H9 (cell line): ENCODE results near the gene GYG2. TPM values are rescaled to one million over a fixed set of nuclear protein-coding genes. Genes with fewer than 3 reads are reported as not detected.

ENCODE experiments used
- DNase-seq: peaks from one replicate; pipeline ENCODE4 v3.0.0-alpha.2; 2017
- H2AFZ ChIP-seq: one replicate; pipeline ENCODE4 v1.6.1; 2013; ENCODE audit warnings: mild to moderate bottlenecking, low read length, control low read depth, moderate library complexity
- H2AK5ac ChIP-seq: 2 replicates; pipeline ENCODE4 v1.6.1; 2013; ENCODE audit warnings: low read length, control low read depth, mixed read lengths; ENCODE audit not compliant: insufficient read length
- H2BK120ac ChIP-seq: one replicate; pipeline ENCODE4 v1.6.1; 2013; ENCODE audit warnings: low read depth, mild to moderate bottlenecking, low read length, control low read depth, inconsistent platforms; ENCODE audit not compliant: poor library complexity, severe bottlenecking
- H2BK12ac ChIP-seq: 2 replicates; pipeline ENCODE4 v1.6.1; 2013; ENCODE audit warnings: low read length, control low read depth, mixed read lengths, low read depth; ENCODE audit not compliant: insufficient read length
- H2BK15ac ChIP-seq: 2 replicates; pipeline ENCODE4 v1.6.1; 2013; ENCODE audit warnings: low read depth, low read length, control low read depth
- H2BK20ac ChIP-seq: one replicate; pipeline ENCODE4 v1.6.1; 2013; ENCODE audit warnings: low read depth, mild to moderate bottlenecking, low read length, control low read depth, inconsistent platforms; ENCODE audit not compliant: poor library complexity, severe bottlenecking
- H2BK5ac ChIP-seq: 2 replicates; pipeline ENCODE4 v1.6.1; 2013; ENCODE audit warnings: low read length, control low read depth, mixed read lengths; ENCODE audit not compliant: insufficient read length
- H3K14ac ChIP-seq: 2 replicates; pipeline ENCODE4 v1.6.1; 2013; ENCODE audit warnings: low read length, control low read depth; ENCODE audit not compliant: insufficient read depth
- H3K18ac ChIP-seq: 2 replicates; pipeline ENCODE4 v1.6.1; 2013; ENCODE audit warnings: low read depth, mild to moderate bottlenecking, mixed read lengths, low read length, control low read depth; ENCODE audit not compliant: insufficient read length
- H3K23ac ChIP-seq: 2 replicates; pipeline ENCODE4 v1.6.1; 2013; ENCODE audit warnings: low read length, control low read depth, mixed read lengths, low read depth; ENCODE audit not compliant: insufficient read length
- H3K23me2 ChIP-seq: 2 replicates; pipeline ENCODE4 v1.6.1; 2013; ENCODE audit warnings: low read depth, mild to moderate bottlenecking, mixed read lengths, low read length, control low read depth; ENCODE audit not compliant: insufficient read length, poor library complexity, severe bottlenecking
- H3K27ac ChIP-seq: 2 replicates; pipeline ENCODE4 v1.5.1; 2013; ENCODE audit warnings: low read length, control low read depth, mixed read lengths, low read depth; ENCODE audit not compliant: insufficient read length
- H3K27me3 ChIP-seq: 2 replicates; pipeline ENCODE4 v1.6.1; 2013; ENCODE audit warnings: low read length, control low read depth, inconsistent platforms; ENCODE audit not compliant: insufficient read depth
- H3K4ac ChIP-seq: 2 replicates; pipeline ENCODE4 v1.6.1; 2013; ENCODE audit warnings: low read depth, mild to moderate bottlenecking, control low read depth, inconsistent platforms, low read length, moderate library complexity
- H3K4me1 ChIP-seq: 2 replicates; pipeline ENCODE4 v1.6.1; 2013; ENCODE audit warnings: low read length, control low read depth, inconsistent platforms; ENCODE audit not compliant: insufficient read depth
- H3K4me2 ChIP-seq: 2 replicates; pipeline ENCODE4 v1.6.1; 2013; ENCODE audit warnings: low read length, control low read depth, mixed read lengths; ENCODE audit not compliant: insufficient read length, insufficient read depth
- H3K56ac ChIP-seq: 2 replicates; pipeline ENCODE4 v1.6.1; 2013; ENCODE audit warnings: low read depth, mild to moderate bottlenecking, mixed read lengths, low read length, control low read depth; ENCODE audit not compliant: insufficient read length
- H3K79me1 ChIP-seq: 2 replicates; pipeline ENCODE4 v1.6.1; 2013; ENCODE audit warnings: low read depth, mild to moderate bottlenecking, moderate library complexity, low read length, control low read depth, inconsistent platforms; ENCODE audit not compliant: insufficient read depth, poor library complexity, severe bottlenecking
- H3K79me2 ChIP-seq: 2 replicates; pipeline ENCODE4 v1.6.1; 2013; ENCODE audit warnings: low read length, control low read depth, inconsistent platforms; ENCODE audit not compliant: insufficient read depth
- H3K9ac ChIP-seq: 2 replicates; pipeline ENCODE4 v1.6.1; 2013; ENCODE audit warnings: low read length, control low read depth, mixed read lengths; ENCODE audit not compliant: insufficient read length; ENCODE audit errors: extremely low read depth
- H3K9me3 ChIP-seq: one replicate; pipeline ENCODE4 v1.6.1; 2013; ENCODE audit warnings: low read depth, low read length, inconsistent platforms; ENCODE audit not compliant: control insufficient read depth
- H3T11ph ChIP-seq: one replicate; pipeline ENCODE4 v1.6.1; 2013; ENCODE audit warnings: mild to moderate bottlenecking, low read length, control low read depth, inconsistent platforms
- H4K20me1 ChIP-seq: one replicate; pipeline ENCODE4 v1.6.1; 2013; ENCODE audit not compliant: control insufficient read depth, insufficient read length, insufficient read depth
- H4K5ac ChIP-seq: 2 replicates; pipeline ENCODE4 v1.6.1; 2013; ENCODE audit warnings: low read depth, mild to moderate bottlenecking, mixed read lengths, low read length, control low read depth; ENCODE audit not compliant: insufficient read length
- H4K8ac ChIP-seq: replicated peaks from 2 replicates; pipeline ENCODE4 v1.6.1; 2013; ENCODE audit warnings: low read length, control low read depth, mixed read lengths, low read depth; ENCODE audit not compliant: insufficient read length
- H4K91ac ChIP-seq: 2 replicates; pipeline ENCODE4 v1.6.1; 2013; ENCODE audit warnings: low read depth, mild to moderate bottlenecking, moderate library complexity, mixed read lengths, low read length, control low read depth; ENCODE audit not compliant: insufficient read length
- H3K27ac Mint-ChIP-seq, 3 experiments: 2 replicates in 2 of 3; 3 replicates in 1 of 3; pipeline ENCODE4 v1.8.0; 2020 to 2021; ENCODE audit warnings: mixed read lengths in 3 of 3, mild to moderate bottlenecking in 1 of 3, moderate library complexity in 1 of 3
- H3K27me3 Mint-ChIP-seq: 2 replicates; pipeline ENCODE4 v1.8.0; 2021; ENCODE audit warnings: low read depth, mild to moderate bottlenecking, moderate library complexity, mixed read lengths
- H3K36me3 Mint-ChIP-seq, 3 experiments: 2 replicates in 2 of 3; 3 replicates in 1 of 3; pipeline ENCODE4 v1.8.0; 2020 to 2021; ENCODE audit warnings: low read depth in 3 of 3, mixed read lengths in 3 of 3; ENCODE audit not compliant: insufficient read depth in 1 of 3
- H3K4me1 Mint-ChIP-seq, 2 experiments: 2 replicates each; pipeline ENCODE4 v1.8.0; 2020; ENCODE audit warnings: mixed read lengths in 2 of 2
- H3K4me3 Mint-ChIP-seq, 2 experiments: 2 replicates in 1 of 2; 3 replicates in 1 of 2; pipeline ENCODE4 v1.8.0; 2020 to 2021; ENCODE audit warnings: mild to moderate bottlenecking in 2 of 2, mixed read lengths in 2 of 2, moderate library complexity in 1 of 2
- H3K9me3 Mint-ChIP-seq, 2 experiments: 2 replicates in 1 of 2; 3 replicates in 1 of 2; pipeline ENCODE4 v1.8.0; 2020; ENCODE audit warnings: mild to moderate bottlenecking in 2 of 2, mixed read lengths in 2 of 2, moderate library complexity in 1 of 2
- CTCF ChIP-seq: fragments of 200-600 bp; sonication (generic); conservative IDR thresholded peaks from 3 replicates; pipeline ENCODE4 v1.8.0; 2021; ENCODE audit warnings: antibody characterized with exemption, mild to moderate bottlenecking
- WGBS: extraction: QIAGEN DNeasy Blood & Tissue Kit; methylation state at CpG from one replicate; pipeline ENCODE4 v1.1.7; 2013; ENCODE audit warnings: missing lambda C conversion rate, low lambda C conversion rate, mixed read lengths; ENCODE audit not compliant: insufficient read length; ENCODE audit errors: extremely low coverage; 5-methylcytosine and 5-hydroxymethylcytosine counted together
- total RNA-seq: library from RNA; stranded (reverse); gene quantifications from 2 replicates; pipeline ENCODE4 v1.2.1, GENCODE V29; 2021

The GYG2 gene
- total RNA-seq, 1 experiment from 2014 or later = 95.9 TPM

GRCh38 chrX:2908125-2908685, 79.5 kb downstream of the GYG2 start:
- 100% methylated on average over 2 of the region's 2 CpGs for WGBS
- Histone ChIP-seq H2BK5ac (no peak overlapping the region), H3T11ph (no peak overlapping the region), H2BK15ac (no peak overlapping the region), H4K91ac (no peak overlapping the region), H3K23me2 (no peaks in the 10 kb centered on the region), H4K20me1 (no peaks in the 10 kb centered on the region), H3K79me1 (no peaks in the 10 kb centered on the region), H2BK12ac (no peak overlapping the region), H3K56ac (no peak overlapping the region), H3K23ac (no peak overlapping the region), H3K27ac (no peak overlapping the region), H2AFZ (no peak overlapping the region), H3K79me2 (no peaks in the 10 kb centered on the region), H3K18ac (no peak overlapping the region), H3K9me3 (peaks cover 5% of the 10 kb centered on the region), H3K27me3 (no peaks in the 10 kb centered on the region), H3K9ac (no peak overlapping the region), H3K4me2 (no peak overlapping the region), H4K8ac (no peak overlapping the region), H2BK20ac (no peak overlapping the region), H4K5ac (no peak overlapping the region), H3K4me1 (no peaks in the 10 kb centered on the region; the same call in 1 of the 2 replicates), H2BK120ac (no peak overlapping the region), H2AK5ac (no peak overlapping the region), H3K14ac (no peak overlapping the region), H3K4ac (no peak overlapping the region)
- no peak for DNase-seq
- Mint-ChIP-seq H3K4me3 (no peak overlapping the region), H3K36me3 (peaks cover 16 to 30% (median 21%) of the 10 kb centered on the region in 3 experiments), H3K27me3 (no peaks in the 10 kb centered on the region; the same call in 1 of the 2 replicates), H3K27ac (no peak overlapping the region), H3K9me3 (peaks cover 15 to 26% of the 10 kb centered on the region in 2 experiments), H3K4me1 (peaks cover 12 to 22% of the 10 kb centered on the region in 2 experiments)
- TF ChIP-seq CTCF = no peak
